Stimulated activated naive CD4-positive, alpha-beta T cell treated with Interleukin-2 at 50 U/mL for 16 hours (primary cell): ENCODE measurements around the gene ARF1.

Experiments
- DNase-seq: peaks from one replicate; lab custom pipeline; 2025; lab: John Stamatoyannopoulos, UW

Gene ARF1

GRCh38 chr1:228148196-228148861 is 65.8 kb downstream of the ARF1 start:
- DNase-seq: no peak
